Measurements from ENCODE around the gene RARG.
A peak's percentile ranks its signal among the peaks of the same experiment; 100 is the strongest.

The RARG gene

GRCh38 chr12:53231921-53232645, at the start of gene RARG:
Gene RARG, minus strand, starts transcription at chr12:53232209. Its CDS starts 4,664 bp downstream, at chr12:53227545.
- DNase-seq, result no peak

GRCh38 chr12:53279888-53280498, 48.0 kb upstream of the RARG start:
- DNase-seq, result no peak

- no peak for DNase-seq
Measured at GRCh38 chr12:53279283-53279869, 47.4 kb upstream of the RARG start.

GRCh38 chr12:53277981-53278380, 46.0 kb upstream of the RARG start:
- no peak for DNase-seq

- DNase-seq, result no peak
Measured at GRCh38 chr12:53276511-53276910, 44.5 kb upstream of the RARG start.

- no peak for DNase-seq
Measured at GRCh38 chr12:53274445-53274844, 42.4 kb upstream of the RARG start.

GRCh38 chr12:53268630-53269562, 36.9 kb upstream of the RARG start:
- no peak for DNase-seq

GRCh38 chr12:53267999-53268629, 36.1 kb upstream of the RARG start, which contains the start of gene ESPL1:
Gene ESPL1, plus strand, starts transcription at chr12:53268299. Its CDS starts 468 bp downstream, at chr12:53268767.
- DNase-seq, result peak; percentile 16

- no peak for DNase-seq
Measured at GRCh38 chr12:53267306-53267998, 35.4 kb upstream of the RARG start.

GRCh38 chr12:53265783-53266182, 33.8 kb upstream of the RARG start:
- no peak for DNase-seq

GRCh38 chr12:53259891-53260290, 27.9 kb upstream of the RARG start:
- DNase-seq, result no peak

GRCh38 chr12:53258541-53259539, 26.8 kb upstream of the RARG start:
- DNase-seq, result no peak

- DNase-seq, result no peak
Measured at GRCh38 chr12:53255996-53256395, 24.0 kb upstream of the RARG start.

GRCh38 chr12:53254816-53255545, 23.0 kb upstream of the RARG start:
- DNase-seq, result no peak

GRCh38 chr12:53253298-53253697, 21.3 kb upstream of the RARG start:
- DNase-seq, result no peak

- DNase-seq, result no peak
Measured at GRCh38 chr12:53252349-53252916, 20.4 kb upstream of the RARG start.

- peak; percentile 13 for DNase-seq
Measured at GRCh38 chr12:53251477-53252348, 19.7 kb upstream of the RARG start.

- no peak for DNase-seq
Measured at GRCh38 chr12:53245286-53245685, 13.3 kb upstream of the RARG start.

Measured in NCI-H1417 treated with DMSO at 0.1 percent for 48 hours (cell line).